Neural progenitor cell (in vitro differentiated cells): ENCODE results near the gene ADGRL1. TPM values are rescaled to one million over a fixed set of nuclear protein-coding genes. Genes with fewer than 3 reads are reported as not detected.

Experiments used
- DNase-seq: peaks from one replicate; pipeline ENCODE4 v3.0.0-alpha.2; 2016; ENCODE audit warnings: low spot score
- H2AFZ ChIP-seq: fragments of 200-600 bp; sonication (generic); replicated peaks from 2 replicates; pipeline ENCODE4 v1.6.1; 2016; ENCODE audit warnings: antibody characterized with exemption
- H3F3A ChIP-seq: fragments of 200-600 bp; sonication (generic); 2 replicates; pipeline ENCODE4 v1.6.1; 2016; ENCODE audit warnings: antibody characterized with exemption, low read depth
- H3K27ac ChIP-seq: fragments of 200-600 bp; sonication (generic); 2 replicates; pipeline ENCODE4 v1.5.1; 2016; ENCODE audit warnings: mild to moderate bottlenecking
- H3K27me3 ChIP-seq: fragments of 200-600 bp; sonication (generic); 2 replicates; pipeline ENCODE4 v1.6.1; 2016; ENCODE audit warnings: mild to moderate bottlenecking, moderate library complexity
- H3K36me3 ChIP-seq: fragments of 200-600 bp; sonication (generic); 2 replicates; pipeline ENCODE4 v1.5.1; 2016
- H3K4me1 ChIP-seq: fragments of 200-600 bp; sonication (generic); 2 replicates; pipeline ENCODE4 v1.6.1; 2016; ENCODE audit warnings: mixed run types
- H3K4me2 ChIP-seq: fragments of 200-600 bp; sonication (generic); 2 replicates; pipeline ENCODE4 v1.6.1; 2016
- H3K4me3 ChIP-seq: fragments of 200-600 bp; sonication (generic); 2 replicates; pipeline ENCODE4 v1.5.1; 2016
- H3K79me2 ChIP-seq: fragments of 200-600 bp; sonication (generic); 2 replicates; pipeline ENCODE4 v1.6.1; 2016; ENCODE audit warnings: low read depth
- H3K9ac ChIP-seq: fragments of 200-600 bp; sonication (generic); 2 replicates; pipeline ENCODE4 v1.6.1; 2016
- H3K9me3 ChIP-seq: fragments of 200-600 bp; sonication (generic); 2 replicates; pipeline ENCODE4 v1.5.1; 2016; ENCODE audit warnings: low read depth
- H4K20me1 ChIP-seq: fragments of 200-600 bp; sonication (generic); 2 replicates; pipeline ENCODE4 v1.6.1; 2016; ENCODE audit warnings: low read depth
- H3K27ac Mint-ChIP-seq: 3 replicates; pipeline ENCODE4 v1.8.0; 2021; ENCODE audit warnings: mixed read lengths
- H3K27me3 Mint-ChIP-seq: 2 replicates; pipeline ENCODE4 v1.8.0; 2022; ENCODE audit warnings: low read depth, mild to moderate bottlenecking, inconsistent platforms, moderate library complexity, mixed read lengths; ENCODE audit not compliant: insufficient read depth
- H3K36me3 Mint-ChIP-seq: 3 replicates; pipeline ENCODE4 v1.8.0; 2021; ENCODE audit warnings: mixed read lengths
- H3K4me1 Mint-ChIP-seq: 3 replicates; pipeline ENCODE4 v1.8.0; 2021; ENCODE audit warnings: mixed read lengths
- H3K4me3 Mint-ChIP-seq: 3 replicates; pipeline ENCODE4 v1.8.0; 2021; ENCODE audit warnings: mild to moderate bottlenecking, moderate library complexity, mixed read lengths
- H3K9me3 Mint-ChIP-seq: 3 replicates; pipeline ENCODE4 v1.8.0; 2020; ENCODE audit warnings: mixed read lengths
- EZH2 ChIP-seq: fragments of 200-600 bp; sonication (generic); IDR thresholded peaks from 2 replicates; pipeline ENCODE4 v1.6.1; 2017; ENCODE audit warnings: antibody characterized with exemption, mild to moderate bottlenecking, moderate library complexity
- EZH2phosphoT487 ChIP-seq: fragments of 200-600 bp; sonication (generic); IDR thresholded peaks from 2 replicates; pipeline ENCODE4 v1.6.1; 2017; ENCODE audit warnings: antibody characterized with exemption
- total RNA-seq: library from RNA; depleted of rRNA; stranded (reverse); fragments of >200 nt; gene quantifications from 2 replicates; pipeline ENCODE4 v1.2.3, GENCODE V29; 2015; ENCODE audit warnings: low replicate concordance
- TF ChIP-seq, protein P1 (sequence below): fragments of 200-600 bp; sonication (generic); IDR thresholded peaks from 2 replicates; pipeline ENCODE4 v1.5.1; 2017; ENCODE audit warnings: antibody characterized with exemption, mild to moderate bottlenecking

ADGRL1 gene
- total RNA-seq, 1 donor from 2014 or later, result 13.3 TPM

DNA sequence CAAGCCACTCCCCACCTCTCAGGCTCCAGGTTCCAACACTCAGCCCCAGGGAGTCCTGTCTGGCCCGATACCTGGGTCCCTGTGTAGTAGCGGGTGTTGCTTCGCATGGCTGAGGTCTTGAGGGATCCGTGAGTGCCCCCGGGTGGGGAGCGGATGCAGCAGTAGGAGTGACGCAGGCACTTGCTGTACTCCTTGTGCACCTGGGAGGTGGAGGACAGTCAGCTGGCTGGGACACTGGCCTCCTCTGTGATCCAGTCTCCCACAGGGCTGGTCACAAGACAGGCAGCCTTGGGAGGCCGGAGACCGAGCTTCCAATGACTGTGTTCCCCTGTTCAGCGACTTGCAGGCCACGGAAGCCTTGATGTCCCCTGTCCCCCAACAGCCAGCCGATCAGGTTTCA, 53.3 kb downstream of the ADGRL1 start:
- TF ChIP-seq EZH2phosphoT487 (no peak), EZH2 (no peak)
- TF ChIP-seq, protein P1, sequence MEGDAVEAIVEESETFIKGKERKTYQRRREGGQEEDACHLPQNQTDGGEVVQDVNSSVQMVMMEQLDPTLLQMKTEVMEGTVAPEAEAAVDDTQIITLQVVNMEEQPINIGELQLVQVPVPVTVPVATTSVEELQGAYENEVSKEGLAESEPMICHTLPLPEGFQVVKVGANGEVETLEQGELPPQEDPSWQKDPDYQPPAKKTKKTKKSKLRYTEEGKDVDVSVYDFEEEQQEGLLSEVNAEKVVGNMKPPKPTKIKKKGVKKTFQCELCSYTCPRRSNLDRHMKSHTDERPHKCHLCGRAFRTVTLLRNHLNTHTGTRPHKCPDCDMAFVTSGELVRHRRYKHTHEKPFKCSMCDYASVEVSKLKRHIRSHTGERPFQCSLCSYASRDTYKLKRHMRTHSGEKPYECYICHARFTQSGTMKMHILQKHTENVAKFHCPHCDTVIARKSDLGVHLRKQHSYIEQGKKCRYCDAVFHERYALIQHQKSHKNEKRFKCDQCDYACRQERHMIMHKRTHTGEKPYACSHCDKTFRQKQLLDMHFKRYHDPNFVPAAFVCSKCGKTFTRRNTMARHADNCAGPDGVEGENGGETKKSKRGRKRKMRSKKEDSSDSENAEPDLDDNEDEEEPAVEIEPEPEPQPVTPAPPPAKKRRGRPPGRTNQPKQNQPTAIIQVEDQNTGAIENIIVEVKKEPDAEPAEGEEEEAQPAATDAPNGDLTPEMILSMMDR, result no peak
- H3K4me3 ChIP-seq, result no peak overlapping the region
- H3K27me3 Mint-ChIP-seq, result peaks cover 9% of the 10 kb centered on the region
- peaks cover 15% of the 10 kb centered on the region for H3K36me3 Mint-ChIP-seq
- DNase-seq, result no peak
- H3K36me3 ChIP-seq, result no peaks in the 10 kb centered on the region
- H3K27ac Mint-ChIP-seq, result peak overlapping the region; percentile 4
- no peak overlapping the region for H3K27ac ChIP-seq
- H3K4me1 ChIP-seq, result peaks cover 23% of the 10 kb centered on the region
- H3K9me3 Mint-ChIP-seq, result no peaks in the 10 kb centered on the region
- no peaks in the 10 kb centered on the region for H3K79me2 ChIP-seq
- peaks cover 38% of the 10 kb centered on the region for H4K20me1 ChIP-seq
- peaks cover 22% of the 10 kb centered on the region for H3F3A ChIP-seq
- H2AFZ ChIP-seq, result no peak overlapping the region
- no peak overlapping the region for H3K4me3 Mint-ChIP-seq
- no peak overlapping the region for H3K4me2 ChIP-seq
- H3K4me1 Mint-ChIP-seq, result peaks cover 15% of the 10 kb centered on the region
- no peaks in the 10 kb centered on the region for H3K9me3 ChIP-seq
- H3K9ac ChIP-seq, result no peak overlapping the region
- no peaks in the 10 kb centered on the region for H3K27me3 ChIP-seq

DNA sequence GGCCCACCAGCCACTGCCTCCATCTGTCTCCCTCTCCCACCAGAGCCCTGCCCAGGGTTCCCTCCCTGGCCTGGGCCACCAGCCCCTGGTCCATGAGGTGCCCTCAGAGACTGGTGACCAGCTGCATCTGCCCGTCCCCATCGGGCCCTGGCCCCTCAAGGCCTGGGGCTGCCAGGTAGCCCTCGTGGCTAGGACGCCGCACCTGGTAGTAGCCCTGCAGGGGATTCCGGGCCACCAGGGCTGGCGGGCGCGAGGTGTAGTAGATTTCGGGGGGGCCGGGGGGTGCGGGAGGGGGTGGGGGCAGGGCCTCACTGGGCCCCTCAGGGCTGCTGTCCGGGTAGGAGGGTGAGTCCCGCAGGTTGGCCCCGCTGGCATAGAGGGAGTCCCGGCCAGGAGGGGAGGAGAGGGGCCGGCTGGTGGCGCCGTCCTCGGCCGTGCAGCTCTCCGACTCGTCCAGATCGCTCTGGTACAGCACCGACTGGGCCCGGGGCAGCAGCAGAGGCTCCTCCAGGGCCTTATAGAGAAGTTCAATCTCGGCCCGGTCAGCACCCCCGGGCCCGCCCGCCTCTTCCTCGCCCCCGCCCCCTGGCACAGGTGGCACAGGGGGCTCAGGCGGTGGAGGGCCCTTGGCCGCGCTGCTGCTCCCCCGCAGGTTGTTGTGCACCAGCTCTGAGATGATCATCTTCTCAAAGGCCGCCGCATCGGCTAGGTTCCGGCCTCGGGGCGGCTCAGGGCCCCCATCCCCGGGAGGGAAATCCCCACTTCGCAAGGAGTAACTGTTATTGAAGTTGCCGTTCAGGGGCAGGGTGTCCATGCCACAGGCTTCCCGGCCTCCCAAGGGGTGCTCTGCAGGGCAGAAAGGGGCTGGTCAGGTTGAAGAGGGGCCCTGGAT, 55.0 kb downstream of the ADGRL1 start:
- Histone ChIP-seq H3K4me3 (no peak overlapping the region), H3K4me1 (peaks cover 25% of the 10 kb centered on the region), H3F3A (peaks cover 29% of the 10 kb centered on the region), H3K4me2 (no peak overlapping the region), H3K27ac (peak overlapping the region; percentile 80), H3K9me3 (no peaks in the 10 kb centered on the region), H3K36me3 (no peaks in the 10 kb centered on the region), H4K20me1 (peaks cover 45% of the 10 kb centered on the region), H3K9ac (no peak overlapping the region), H2AFZ (no peak overlapping the region), H3K27me3 (no peaks in the 10 kb centered on the region), H3K79me2 (no peaks in the 10 kb centered on the region)
- TF ChIP-seq, protein P1, result no peak
- TF ChIP-seq EZH2 (no peak), EZH2phosphoT487 (no peak)
- no peak overlapping the region for H3K27ac Mint-ChIP-seq
- H3K36me3 Mint-ChIP-seq, result peaks cover 13% of the 10 kb centered on the region
- no peak for DNase-seq
- no peaks in the 10 kb centered on the region for H3K9me3 Mint-ChIP-seq
- no peak overlapping the region for H3K4me3 Mint-ChIP-seq
- peaks cover 19% of the 10 kb centered on the region for H3K4me1 Mint-ChIP-seq
- peaks cover 6% of the 10 kb centered on the region for H3K27me3 Mint-ChIP-seq

GRCh38 chr19:14150041-14150769, 55.8 kb downstream of the ADGRL1 start:
- H3K27me3 ChIP-seq, result no peaks in the 10 kb centered on the region
- Mint-ChIP-seq H3K27ac (no peak overlapping the region), H3K4me3 (no peak overlapping the region), H3K36me3 (peaks cover 10% of the 10 kb centered on the region), H3K9me3 (no peaks in the 10 kb centered on the region), H3K27me3 (peaks cover 6% of the 10 kb centered on the region), H3K4me1 (peaks cover 24% of the 10 kb centered on the region)
- DNase-seq, result no peak
- H3K4me1 ChIP-seq, result peaks cover 25% of the 10 kb centered on the region
- no peaks in the 10 kb centered on the region for H3K36me3 ChIP-seq
- H3F3A ChIP-seq, result peaks cover 29% of the 10 kb centered on the region
- H3K9ac ChIP-seq, result no peak overlapping the region
- no peak overlapping the region for H2AFZ ChIP-seq
- no peak overlapping the region for H3K4me3 ChIP-seq
- no peak overlapping the region for H3K4me2 ChIP-seq
- H4K20me1 ChIP-seq, result peaks cover 45% of the 10 kb centered on the region
- no peak for TF ChIP-seq EZH2phosphoT487
- no peak for TF ChIP-seq EZH2
- TF ChIP-seq, protein P1, result no peak
- no peaks in the 10 kb centered on the region for H3K79me2 ChIP-seq
- H3K9me3 ChIP-seq, result no peaks in the 10 kb centered on the region
- peak overlapping the region; percentile 80 for H3K27ac ChIP-seq
